HG02884 (cell line): ENCODE data around the gene PIP4P1.
"Not testable (repeated sequence)": the region's sequence is repeated elsewhere in the genome, so short reads cannot be mapped to it uniquely, and the experiment has no call there.

ENCODE experiments used
- ATAC-seq: cut with Tn5 transposase; IDR thresholded peaks from one replicate; pipeline ENCODE4 v1.9.1; 2021; ENCODE audit warnings: mild to moderate bottlenecking, moderate library complexity; ENCODE audit not compliant: unreplicated experiment

The PIP4P1 gene

GRCh38 chr14:20461225-20462141 lies at the start of gene PIP4P1:
Gene PIP4P1, minus strand, starts transcription at chr14:20461434. Its CDS starts 109 bp downstream, at chr14:20461325.
- peak; percentile 94 for ATAC-seq

- no peak for ATAC-seq
Observed at GRCh38 chr14:20508367-20508766, 47.1 kb upstream of the PIP4P1 start.

- not testable (repeated sequence) for ATAC-seq
Observed at GRCh38 chr14:20507537-20507936, 46.3 kb upstream of the PIP4P1 start.

- not testable (repeated sequence) for ATAC-seq
Observed at GRCh38 chr14:20506752-20507151, 45.5 kb upstream of the PIP4P1 start.

DNA sequence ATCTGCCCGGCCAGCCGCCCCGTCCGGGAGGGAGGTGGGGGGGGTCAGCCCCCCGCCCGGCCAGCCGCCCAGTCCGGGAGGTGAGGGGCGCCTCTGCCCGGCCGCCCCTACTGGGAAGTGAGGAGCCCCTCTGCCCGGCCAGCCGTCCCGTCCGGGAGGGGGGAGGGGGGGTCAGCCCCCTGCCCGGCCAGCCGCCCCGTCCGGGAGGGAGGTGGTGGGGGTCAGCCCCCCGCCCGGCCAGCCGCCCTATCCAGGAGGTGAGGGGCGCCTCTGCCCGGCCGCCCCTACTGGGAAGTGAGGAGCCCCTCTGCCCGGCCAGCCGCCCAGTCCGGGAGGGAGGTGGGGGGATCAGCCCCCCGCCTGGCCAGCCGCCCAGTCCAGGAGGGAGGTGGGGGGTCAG lies 45.0 kb upstream of the PIP4P1 start:
- ATAC-seq = not testable (repeated sequence)

GRCh38 chr14:20503898-20504297 lies 42.7 kb upstream of the PIP4P1 start:
- ATAC-seq = no peak

- ATAC-seq = no peak
Observed at GRCh38 chr14:20501346-20501745, 40.1 kb upstream of the PIP4P1 start.

GRCh38 chr14:20499881-20500280 lies 38.6 kb upstream of the PIP4P1 start:
- no peak for ATAC-seq

DNA sequence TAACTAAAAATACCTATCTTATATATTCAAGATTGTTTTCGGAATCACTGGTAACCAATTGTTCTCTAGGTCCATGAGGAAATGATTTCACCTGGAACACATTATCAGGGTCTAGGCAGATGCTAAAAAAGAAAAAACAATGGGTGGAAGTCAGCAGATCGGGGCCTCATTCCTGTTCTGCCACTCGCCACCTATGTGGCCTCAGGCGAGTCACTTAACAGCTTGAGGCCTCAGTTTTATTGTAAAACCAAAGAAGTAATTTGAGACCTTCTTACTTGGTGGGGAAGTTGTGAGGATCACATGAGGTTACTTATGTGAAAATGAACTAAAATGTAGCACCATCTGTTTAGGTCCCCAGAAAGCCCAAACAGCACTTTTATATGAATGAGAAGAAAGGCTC lies 37.9 kb upstream of the PIP4P1 start:
- no peak for ATAC-seq

GRCh38 chr14:20498622-20499021 lies 37.4 kb upstream of the PIP4P1 start:
- ATAC-seq = no peak

DNA sequence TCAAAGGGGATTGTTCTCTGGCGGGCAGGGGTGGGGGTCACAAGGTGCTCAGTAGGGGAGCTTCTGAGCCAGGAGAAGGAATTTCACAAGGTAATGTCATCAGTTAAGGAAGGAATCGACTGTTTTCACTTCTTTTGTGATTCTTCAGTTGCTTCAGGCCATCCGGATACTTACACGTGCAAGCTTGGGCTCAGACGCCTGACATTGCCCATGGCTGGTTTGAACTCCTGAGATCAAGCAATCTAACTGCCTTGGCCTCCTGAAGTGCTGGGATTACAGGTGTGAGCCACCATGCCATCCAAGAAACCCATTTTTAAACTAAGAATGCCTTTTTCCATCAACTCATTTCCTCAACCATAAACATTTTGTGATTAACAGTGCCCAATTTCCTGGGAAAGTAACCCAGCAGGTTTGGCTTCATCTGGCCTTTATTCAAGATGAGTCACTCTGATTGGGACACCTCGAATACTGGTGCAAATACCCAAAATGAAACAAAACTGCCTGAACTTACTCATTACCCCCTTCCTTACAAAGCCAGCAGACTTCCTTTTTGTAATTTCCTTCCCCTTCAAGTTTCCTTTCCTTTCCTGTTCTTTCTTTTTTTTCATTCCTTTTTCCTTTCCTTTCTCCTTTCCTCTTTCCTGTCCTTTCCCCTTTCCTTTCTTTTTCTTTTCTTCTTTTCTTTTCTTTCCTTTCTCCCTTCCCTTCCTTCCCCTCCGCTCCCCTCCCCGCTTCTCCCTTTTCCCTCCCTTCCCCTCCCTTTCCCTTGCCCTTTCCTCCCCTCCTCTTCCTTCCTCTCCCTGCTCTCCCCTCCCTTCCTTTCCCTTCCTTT lies 33.9 kb upstream of the PIP4P1 start:
- ATAC-seq = no peak

DNA sequence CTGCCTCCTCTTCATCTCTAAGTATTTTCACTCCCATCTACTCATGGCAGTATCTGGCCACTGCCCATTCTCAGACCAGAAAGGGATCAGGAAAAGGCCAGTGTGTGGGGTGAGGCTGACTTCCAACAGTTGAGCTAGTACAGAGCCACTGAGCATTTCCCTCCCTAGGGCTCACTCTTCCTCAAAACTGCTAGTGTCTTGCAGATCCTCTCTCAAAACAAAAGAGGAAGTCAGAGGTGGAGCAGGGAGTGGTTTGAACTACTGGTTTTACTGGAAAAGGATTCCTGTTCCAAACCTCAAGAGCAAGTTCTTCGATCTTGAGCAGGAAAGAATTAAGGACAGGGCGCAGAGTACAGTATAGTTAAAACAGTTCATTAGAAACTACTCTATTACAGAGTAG lies 32.4 kb upstream of the PIP4P1 start:
- ATAC-seq = no peak

- ATAC-seq = no peak
Observed at GRCh38 chr14:20492486-20492885, 31.3 kb upstream of the PIP4P1 start.

- no peak for ATAC-seq
Observed at GRCh38 chr14:20490563-20490962, 29.3 kb upstream of the PIP4P1 start.

- peak; percentile 42 for ATAC-seq
Observed at GRCh38 chr14:20489093-20489994, 28.1 kb upstream of the PIP4P1 start.

- ATAC-seq = no peak
Observed at GRCh38 chr14:20487396-20487725, 26.1 kb upstream of the PIP4P1 start.

GRCh38 chr14:20486684-20487395 lies 25.6 kb upstream of the PIP4P1 start:
- no peak for ATAC-seq

DNA sequence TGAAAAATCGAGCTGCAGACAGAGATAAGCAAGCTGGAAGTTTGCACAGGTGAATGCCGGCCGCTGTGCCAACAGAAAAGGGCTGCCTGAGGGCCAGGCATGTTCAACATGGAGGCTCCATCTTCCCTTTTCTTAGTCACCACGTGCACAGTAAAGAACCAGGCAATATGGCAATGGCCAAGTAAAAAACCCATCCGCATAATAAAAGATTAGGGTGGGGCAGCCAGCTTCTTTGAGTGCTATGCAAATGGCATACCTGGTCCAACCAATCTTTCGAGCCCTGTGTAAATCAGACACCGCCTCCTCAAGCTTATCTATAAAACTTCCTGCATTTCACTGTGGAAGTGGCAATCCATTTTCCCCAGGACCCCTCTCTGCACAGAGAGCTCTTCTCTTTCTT lies 24.7 kb upstream of the PIP4P1 start:
- no peak for ATAC-seq

DNA sequence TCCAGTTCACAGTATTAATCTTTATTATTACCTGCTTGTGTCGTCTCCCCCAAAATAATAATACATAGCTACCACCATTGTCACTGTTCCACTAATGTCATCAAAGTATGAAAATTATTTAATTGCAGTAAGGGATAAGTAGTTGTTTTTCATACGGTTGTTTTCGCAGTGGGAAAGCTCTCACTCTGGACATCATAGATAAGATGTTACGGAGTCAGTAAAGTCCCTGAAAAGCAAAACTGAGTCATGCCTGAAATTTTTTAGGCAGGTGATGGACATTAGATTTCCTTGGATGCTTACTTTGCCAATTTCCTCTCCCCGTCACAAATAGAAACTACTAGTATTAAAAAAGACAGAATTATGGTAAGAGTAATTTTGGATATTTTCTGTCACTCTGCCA lies 21.1 kb upstream of the PIP4P1 start:
- ATAC-seq = no peak

DNA sequence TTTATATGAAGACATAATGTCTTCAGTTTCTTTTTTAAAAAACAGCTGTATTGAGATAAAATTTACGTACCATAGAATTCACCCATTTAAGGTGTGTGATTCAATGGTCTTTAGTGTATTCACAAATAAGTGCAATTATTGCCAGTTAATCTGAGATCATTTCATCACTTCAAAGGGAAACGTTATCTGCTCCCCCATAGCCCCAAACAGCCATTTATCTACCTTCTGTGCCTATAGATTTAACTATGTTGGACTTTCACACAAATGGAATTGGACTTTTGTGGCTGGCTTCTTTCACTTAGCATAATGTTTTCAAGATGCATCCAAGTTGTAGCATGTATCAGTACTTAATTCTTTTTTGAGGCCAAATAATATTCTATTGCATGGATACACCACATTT lies 17.7 kb upstream of the PIP4P1 start:
- ATAC-seq = no peak
